Stimulated activated CD8-positive, alpha-beta memory T cell treated with anti-CD3 and anti-CD28 coated beads, Interleukin-12 subunit alpha, Interleukin-12 subunit beta, amount 100 ng/mL, for 24 hours (primary cell): ENCODE measurements around the gene PCSK5.
"Not testable (repeated sequence)": the region's sequence is repeated elsewhere in the genome, so short reads cannot be mapped to it uniquely, and the experiment has no call there.

Source experiments
- DNase-seq: peaks from one replicate; pipeline ENCODE4 v3.0.0-alpha.2; 2020; ENCODE audit errors: extremely low read depth

PCSK5 gene

GRCh38 chr9:76007935-76008334 lies 117.5 kb downstream of the PCSK5 start:
- DNase-seq = no peak

GRCh38 chr9:76013809-76014208 lies 123.3 kb downstream of the PCSK5 start:
- DNase-seq = no peak

GRCh38 chr9:76018235-76018634 lies 127.8 kb downstream of the PCSK5 start:
- DNase-seq = no peak

GRCh38 chr9:76018761-76019160 lies 128.3 kb downstream of the PCSK5 start:
- DNase-seq = no peak

- no peak for DNase-seq
Measured at GRCh38 chr9:76020652-76021051, 130.2 kb downstream of the PCSK5 start.

- DNase-seq = no peak
Measured at GRCh38 chr9:76022317-76022716, 131.8 kb downstream of the PCSK5 start.

GRCh38 chr9:76023715-76024195 lies 133.3 kb downstream of the PCSK5 start:
- no peak for DNase-seq

GRCh38 chr9:76025286-76025685 lies 134.8 kb downstream of the PCSK5 start:
- DNase-seq = no peak

- no peak for DNase-seq
Measured at GRCh38 chr9:76026796-76027195, 136.3 kb downstream of the PCSK5 start.

GRCh38 chr9:76027416-76027815 lies 136.9 kb downstream of the PCSK5 start:
- no peak for DNase-seq

- DNase-seq = no peak
Measured at GRCh38 chr9:76027861-76028260, 137.4 kb downstream of the PCSK5 start.

GRCh38 chr9:76032038-76032796 lies 141.7 kb downstream of the PCSK5 start:
- no peak for DNase-seq

- no peak for DNase-seq
Measured at GRCh38 chr9:76032797-76033373, 142.4 kb downstream of the PCSK5 start.

- no peak for DNase-seq
Measured at GRCh38 chr9:76034049-76034448, 143.6 kb downstream of the PCSK5 start.

- no peak for DNase-seq
Measured at GRCh38 chr9:76036762-76037161, 146.3 kb downstream of the PCSK5 start.

GRCh38 chr9:76037587-76038225 lies 147.2 kb downstream of the PCSK5 start:
- no peak for DNase-seq

GRCh38 chr9:76038431-76038830 lies 148.0 kb downstream of the PCSK5 start:
- no peak for DNase-seq

GRCh38 chr9:76044266-76044819 lies 153.9 kb downstream of the PCSK5 start:
- no peak for DNase-seq

- no peak for DNase-seq
Measured at GRCh38 chr9:76045221-76045620, 154.7 kb downstream of the PCSK5 start.

- DNase-seq = no peak
Measured at GRCh38 chr9:76049341-76049740, 158.9 kb downstream of the PCSK5 start.

- no peak for DNase-seq
Measured at GRCh38 chr9:76067696-76068095, 177.2 kb downstream of the PCSK5 start.

- no peak for DNase-seq
Measured at GRCh38 chr9:76077537-76077936, 187.1 kb downstream of the PCSK5 start.

- not testable (repeated sequence) for DNase-seq
Measured at GRCh38 chr9:76081281-76081680, 190.8 kb downstream of the PCSK5 start.
